ENCODE measurements around the gene MMP15.

DNA sequence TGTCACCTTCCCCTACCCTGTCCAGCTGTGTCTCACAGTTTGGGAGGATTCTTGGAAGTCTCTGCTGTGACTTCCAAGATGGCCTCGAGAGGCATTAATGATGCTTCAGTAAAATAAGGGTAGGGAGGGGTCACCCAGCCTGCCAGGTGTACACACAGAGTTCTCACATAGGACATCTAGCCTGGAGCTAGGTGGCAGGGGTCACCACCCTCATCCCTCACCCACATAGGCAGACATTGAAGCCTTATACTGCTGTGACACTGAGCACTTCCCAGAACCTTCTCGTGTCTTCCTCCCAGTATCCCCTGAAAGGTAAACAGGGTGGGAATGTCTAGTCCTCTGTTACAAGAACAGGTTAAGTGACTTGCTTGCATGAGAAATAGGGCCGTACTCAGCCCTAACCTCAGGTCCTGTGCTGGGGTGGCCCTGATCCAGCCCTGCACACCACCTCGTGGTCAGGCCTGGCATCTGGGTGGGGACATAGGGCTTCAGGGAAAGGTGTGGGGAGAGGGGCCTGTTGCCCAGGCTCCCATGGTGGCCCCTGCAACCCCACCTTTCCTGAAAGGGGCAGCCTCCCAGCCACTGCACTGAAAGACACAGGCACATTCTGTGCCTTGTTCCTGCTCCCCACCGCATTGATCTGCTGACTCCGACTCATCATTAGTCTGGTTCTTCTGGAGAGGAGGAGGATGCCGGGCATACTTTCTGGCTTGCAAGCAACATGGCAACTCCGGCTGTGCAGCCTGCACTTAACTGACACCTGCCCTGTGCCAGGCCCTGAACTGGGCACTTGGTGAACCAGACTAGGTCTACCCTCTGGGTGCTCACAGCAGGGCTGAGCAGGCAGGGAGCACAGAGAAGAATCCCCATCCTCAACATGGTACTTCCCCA is 3.6 kb upstream of the MMP15 start:
- TF ChIP-seq CTCF (IDR thresholded peaks at IDR 0.05) (no peak), POLR2A (IDR thresholded peaks at IDR 0.05) (no peak)
